GM18517 (cell line): ENCODE results near the gene NOP9.

Experiments used
- ATAC-seq: cut with Tn5 transposase; IDR thresholded peaks from one replicate; pipeline ENCODE4 v1.9.1; 2021; ENCODE audit warnings: mild to moderate bottlenecking, moderate library complexity; ENCODE audit not compliant: unreplicated experiment

NOP9 gene

GRCh38 chr14:24307575-24308341 lies 8.1 kb downstream of the NOP9 start, which contains the start of gene CIDEB:
Gene CIDEB (minus strand): TSS chr14:24307977. CDS start chr14:24307858, 119 bp downstream.
- ATAC-seq, result no peak

GRCh38 chr14:24308342-24309124 lies 8.9 kb downstream of the NOP9 start:
- no peak for ATAC-seq

DNA sequence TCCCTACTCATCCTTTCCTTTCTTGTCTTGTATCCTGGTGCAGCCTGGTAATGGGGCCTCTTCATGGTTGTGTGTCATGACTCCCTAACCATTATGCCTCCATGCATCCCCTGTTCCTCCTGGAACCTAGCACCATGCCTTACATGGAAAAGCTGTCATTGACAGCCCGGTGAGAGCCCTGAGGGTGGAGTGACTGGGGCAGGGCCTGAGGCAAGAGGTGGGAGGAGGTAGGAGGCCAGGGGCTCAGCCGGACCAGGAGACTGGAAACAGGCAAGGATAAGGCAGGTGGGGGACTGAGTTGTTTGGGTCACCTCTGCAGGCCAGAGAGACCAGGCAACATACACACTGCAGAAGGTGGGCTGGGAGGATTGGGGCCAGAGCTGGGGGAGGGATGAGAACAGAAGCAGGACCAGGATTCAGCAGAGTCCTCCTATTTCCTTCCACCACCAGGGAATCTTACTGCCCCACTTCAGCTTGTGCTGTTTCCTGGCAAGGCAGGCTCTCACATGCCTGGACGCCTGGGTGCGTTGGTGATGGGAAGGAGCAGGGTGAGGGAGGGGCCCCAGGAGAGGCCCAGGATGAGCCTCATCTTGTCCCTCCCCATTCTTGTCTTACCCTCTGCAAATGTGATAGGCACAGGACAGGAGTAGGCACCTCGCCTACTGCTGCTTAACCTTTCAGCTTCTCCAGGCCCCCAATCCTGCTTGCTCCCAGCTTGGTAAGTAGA lies 10.1 kb downstream of the NOP9 start, which contains the start of gene LTB4R2:
Gene LTB4R2, plus strand, starts transcription at position 603 of the 727 bp plus-strand sequence. CDS start 525 bp downstream, outside the sequence.
- ATAC-seq, result no peak

DNA sequence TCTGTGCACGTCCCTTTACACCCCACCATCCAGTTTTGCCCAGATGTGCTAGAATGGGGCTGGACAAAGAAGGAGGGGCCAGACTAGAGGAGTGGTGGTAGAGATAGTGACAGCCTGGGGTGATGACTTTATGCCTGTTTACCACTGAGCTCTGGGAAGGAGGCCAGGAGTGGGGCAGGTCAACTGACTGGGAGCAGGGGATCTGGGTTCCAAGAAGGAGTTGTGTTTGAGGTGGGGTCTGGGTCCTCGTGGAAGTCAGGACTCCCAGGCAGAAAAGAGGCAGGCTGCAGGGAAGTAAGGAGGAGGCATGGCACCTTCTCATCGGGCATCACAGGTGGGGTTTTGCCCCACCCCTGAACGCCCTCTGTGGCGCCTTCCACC lies 10.6 kb downstream of the NOP9 start:
- ATAC-seq, result no peak

GRCh38 chr14:24310646-24311604 lies 11.3 kb downstream of the NOP9 start, which contains the start of gene LTB4R:
Gene LTB4R (plus strand): TSS chr14:24311502. CDS start chr14:24315652, 4,150 bp downstream.
- peak; percentile 62 for ATAC-seq

DNA sequence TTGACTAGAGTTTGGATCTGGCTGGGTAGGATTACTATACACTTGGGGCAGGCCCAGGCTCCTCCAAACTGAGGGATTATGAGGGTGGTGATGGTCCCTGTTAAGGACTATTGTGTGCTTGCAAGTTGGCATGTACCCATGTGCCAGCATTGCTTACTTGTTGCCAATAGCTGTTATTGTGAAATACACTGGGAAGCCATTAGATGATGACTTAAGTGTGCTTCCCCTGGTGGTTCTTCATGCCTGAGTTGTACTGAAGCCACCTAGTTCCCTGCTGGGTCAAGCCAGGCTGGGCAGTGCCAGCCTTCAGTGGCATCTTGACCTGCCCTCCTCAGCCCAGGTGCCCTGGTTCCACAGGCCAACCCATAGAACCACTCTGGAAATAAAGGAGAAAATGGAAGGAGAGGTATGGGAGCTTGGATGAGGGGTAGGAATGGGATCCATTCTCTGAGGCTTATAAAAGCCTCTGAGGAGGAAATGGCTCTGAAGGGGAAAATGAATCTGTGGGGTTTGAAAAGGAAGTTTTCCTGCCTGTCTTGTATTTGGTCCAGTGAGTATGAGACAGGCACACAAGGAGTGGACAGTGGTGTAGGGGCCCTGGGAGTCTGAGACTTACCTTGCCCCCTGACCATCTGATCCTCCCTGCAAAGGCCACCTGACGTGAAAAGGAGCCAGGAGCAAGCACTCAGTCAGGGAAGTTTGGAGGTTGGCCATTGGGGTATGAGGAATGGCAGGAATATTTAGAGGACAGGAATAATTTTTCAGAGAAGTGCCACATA lies 12.4 kb downstream of the NOP9 start:
- no peak for ATAC-seq

- no peak for ATAC-seq
Observed at GRCh38 chr14:24312736-24313507, 13.3 kb downstream of the NOP9 start.

DNA sequence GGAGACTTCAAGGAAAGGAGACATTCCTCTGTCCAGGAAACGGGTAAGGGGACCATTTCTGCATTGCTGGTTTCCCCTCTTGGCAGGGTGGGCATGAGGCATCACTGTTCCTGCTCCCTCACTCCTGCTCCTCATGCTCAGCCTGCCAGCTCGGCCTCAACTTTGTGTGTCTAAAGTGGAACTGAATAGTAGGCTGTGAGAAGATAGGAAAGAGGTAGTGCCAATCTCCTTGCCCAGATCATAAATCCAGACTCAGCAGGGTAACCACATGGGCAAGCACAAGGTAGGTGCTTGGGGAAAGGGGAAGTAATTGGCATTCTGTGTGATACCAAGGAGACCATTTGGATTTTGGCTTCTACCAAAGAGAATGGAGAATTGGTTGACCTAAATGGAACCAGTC lies 14.3 kb downstream of the NOP9 start:
- ATAC-seq, result no peak

DNA sequence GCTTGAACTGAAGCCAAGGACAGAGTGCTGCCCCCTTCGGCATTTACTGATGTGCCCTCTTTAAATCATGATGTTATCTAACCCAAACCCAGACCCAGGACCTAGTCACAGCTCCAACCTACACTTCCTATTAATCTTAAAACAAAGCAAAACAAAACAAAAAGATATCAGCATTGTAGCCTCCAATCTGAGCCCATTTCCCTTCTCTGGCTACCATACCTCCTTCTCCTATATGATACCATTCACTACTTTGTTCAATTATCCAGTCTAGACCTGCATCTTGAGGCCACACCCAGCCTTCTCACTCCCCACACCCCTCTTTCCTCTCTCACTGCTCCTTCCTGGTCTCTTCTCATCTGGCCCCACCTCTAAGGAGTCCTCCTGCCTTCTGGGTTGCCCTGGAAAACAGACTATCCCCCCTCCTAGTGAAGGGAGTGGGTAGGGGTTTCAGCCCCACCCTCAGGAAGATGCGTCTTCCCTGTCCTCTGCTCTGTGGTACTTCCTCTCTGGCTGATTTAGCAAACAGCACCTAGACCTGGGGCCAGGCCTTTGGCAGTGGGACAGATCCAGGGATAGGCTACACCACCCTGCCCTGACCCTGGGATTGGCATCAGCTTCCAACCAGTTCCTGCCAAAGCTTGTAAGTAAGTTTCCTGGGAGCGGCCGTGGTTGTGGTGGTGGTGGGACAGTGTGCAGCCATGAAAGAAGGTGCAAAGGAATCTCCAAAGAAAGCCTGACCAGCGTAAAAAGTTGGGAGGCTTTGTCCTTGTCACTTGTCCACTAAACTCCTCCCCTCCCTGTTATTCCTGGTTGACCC lies 14.9 kb downstream of the NOP9 start:
- no peak for ATAC-seq

GRCh38 chr14:24315243-24315806 lies 15.7 kb downstream of the NOP9 start:
- no peak for ATAC-seq

DNA sequence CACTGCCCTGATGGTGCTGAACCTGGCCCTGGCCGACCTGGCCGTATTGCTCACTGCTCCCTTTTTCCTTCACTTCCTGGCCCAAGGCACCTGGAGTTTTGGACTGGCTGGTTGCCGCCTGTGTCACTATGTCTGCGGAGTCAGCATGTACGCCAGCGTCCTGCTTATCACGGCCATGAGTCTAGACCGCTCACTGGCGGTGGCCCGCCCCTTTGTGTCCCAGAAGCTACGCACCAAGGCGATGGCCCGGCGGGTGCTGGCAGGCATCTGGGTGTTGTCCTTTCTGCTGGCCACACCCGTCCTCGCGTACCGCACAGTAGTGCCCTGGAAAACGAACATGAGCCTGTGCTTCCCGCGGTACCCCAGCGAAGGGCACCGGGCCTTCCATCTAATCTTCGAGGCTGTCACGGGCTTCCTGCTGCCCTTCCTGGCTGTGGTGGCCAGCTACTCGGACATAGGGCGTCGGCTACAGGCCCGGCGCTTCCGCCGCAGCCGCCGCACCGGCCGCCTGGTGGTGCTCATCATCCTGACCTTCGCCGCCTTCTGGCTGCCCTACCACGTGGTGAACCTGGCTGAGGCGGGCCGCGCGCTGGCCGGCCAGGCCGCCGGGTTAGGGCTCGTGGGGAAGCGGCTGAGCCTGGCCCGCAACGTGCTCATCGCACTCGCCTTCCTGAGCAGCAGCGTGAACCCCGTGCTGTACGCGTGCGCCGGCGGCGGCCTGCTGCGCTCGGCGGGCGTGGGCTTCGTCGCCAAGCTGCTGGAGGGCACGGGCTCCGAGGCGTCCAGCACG lies 16.4 kb downstream of the NOP9 start:
- ATAC-seq, result no peak

DNA sequence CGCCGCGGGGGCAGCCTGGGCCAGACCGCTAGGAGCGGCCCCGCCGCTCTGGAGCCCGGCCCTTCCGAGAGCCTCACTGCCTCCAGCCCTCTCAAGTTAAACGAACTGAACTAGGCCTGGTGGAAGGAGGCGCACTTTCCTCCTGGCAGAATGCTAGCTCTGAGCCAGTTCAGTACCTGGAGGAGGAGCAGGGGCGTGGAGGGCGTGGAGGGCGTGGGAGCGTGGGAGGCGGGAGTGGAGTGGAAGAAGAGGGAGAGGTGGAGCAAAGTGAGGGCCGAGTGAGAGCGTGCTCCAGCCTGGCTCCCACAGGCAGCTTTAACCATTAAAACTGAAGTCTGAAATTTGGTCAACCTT lies 16.9 kb downstream of the NOP9 start:
- no peak for ATAC-seq

DNA sequence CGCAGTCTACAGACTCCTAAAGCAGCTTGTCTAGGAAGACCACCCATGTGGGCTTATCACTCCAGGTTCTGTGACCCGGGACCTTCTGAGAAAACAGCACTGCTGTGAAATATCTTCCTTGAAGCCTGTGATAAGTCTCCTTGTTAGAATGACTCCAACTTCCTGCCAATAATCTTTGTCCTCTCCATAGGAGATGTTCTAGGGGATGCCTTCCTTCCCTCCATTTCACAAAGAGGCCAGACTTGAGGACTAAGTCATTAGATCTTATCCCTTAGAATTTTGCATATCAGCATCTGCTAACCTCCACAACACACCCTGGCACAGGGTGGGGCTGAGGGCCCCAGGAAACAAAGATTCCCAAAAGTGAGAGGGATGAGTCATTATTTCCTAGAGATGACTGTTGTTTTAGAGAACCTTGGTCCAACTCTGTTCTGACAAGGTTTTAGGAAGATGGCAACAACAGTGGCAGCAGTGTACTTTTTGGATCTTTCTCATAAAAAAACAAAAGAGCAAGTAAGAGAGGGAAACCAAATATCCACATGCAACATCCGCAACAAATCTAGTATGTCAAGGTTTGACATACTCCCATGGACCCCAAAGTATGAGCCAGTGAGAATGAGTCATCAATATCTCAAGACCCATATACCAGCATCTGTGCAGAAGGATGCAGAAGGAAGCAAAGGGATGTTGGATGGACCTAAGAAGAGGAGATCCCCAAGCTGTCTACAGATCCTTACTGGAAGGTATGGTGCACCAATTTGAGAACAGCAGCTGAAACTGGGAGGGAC lies 17.7 kb downstream of the NOP9 start:
- ATAC-seq, result no peak

DNA sequence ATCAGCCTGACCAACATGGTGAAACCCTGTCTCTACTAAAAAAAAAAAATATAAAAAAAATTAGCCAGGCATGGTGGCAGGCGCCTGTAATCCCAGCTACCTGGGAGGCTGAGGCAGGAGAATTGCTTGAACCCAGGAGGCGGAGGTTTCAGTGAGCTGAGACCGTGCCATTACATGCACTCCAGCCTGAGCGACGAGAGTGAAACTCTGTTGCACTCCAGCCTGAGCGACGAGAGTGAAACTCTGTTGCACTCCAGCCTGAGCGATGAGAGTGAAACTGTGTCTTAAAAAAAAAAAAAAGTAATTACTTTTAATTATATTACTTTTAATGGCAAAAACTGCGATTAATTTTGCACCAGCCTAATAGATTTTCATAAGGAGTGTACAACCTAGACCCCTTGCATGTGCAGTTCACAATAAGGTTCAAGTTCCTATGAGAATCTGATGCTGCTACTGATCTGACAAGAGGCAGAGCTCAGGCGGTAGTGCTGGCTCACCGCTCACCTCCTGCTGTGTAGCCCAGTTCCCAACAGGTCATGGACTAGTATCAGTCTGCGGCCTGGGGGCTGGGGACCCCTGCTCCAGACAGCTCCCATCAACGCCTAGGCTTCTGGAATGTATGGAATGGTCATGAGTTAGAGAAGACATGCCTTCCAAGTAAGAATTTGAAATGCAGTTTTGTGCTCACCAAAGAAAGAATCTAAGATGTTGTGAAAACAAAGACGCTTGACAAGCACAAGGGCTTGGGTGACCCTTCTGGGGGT lies 21.7 kb downstream of the NOP9 start:
- no peak for ATAC-seq

GRCh38 chr14:24322672-24323071 lies 23.0 kb downstream of the NOP9 start:
- ATAC-seq, result no peak
